Kidney (tissue), 14 donors: ENCODE data around the gene GARIN5A. TPM values are rescaled to one million over a fixed set of nuclear protein-coding genes. Genes with fewer than 3 reads are reported as not detected.

ENCODE experiments used
- DNase-seq, 5 donors: peaks; one replicate each; pipeline ENCODE4 v3.0.0-alpha.2; 2013 to 2020
- FAIRE-seq: peaks from 2 replicates; lab custom pipeline; 2012; peaks lifted over from hg19 to GRCh38; lab: Jason Lieb, UNC
- H3K27ac ChIP-seq, 2 donors: one replicate each; pipeline ENCODE4 v1.7.0; 2013; ENCODE audit warnings: low read depth in 2 of 2, low read length in 2 of 2, inconsistent platforms in 1 of 2
- H3K27me3 ChIP-seq: one replicate; pipeline ENCODE4 v1.7.1; 2013; ENCODE audit warnings: low read length, inconsistent platforms; ENCODE audit not compliant: control insufficient read depth, insufficient read depth
- H3K36me3 ChIP-seq, 3 donors: one replicate each; pipeline versions ENCODE4 v1.7.0 to v1.7.1; 2013; ENCODE audit warnings: low read length in 3 of 3, control low read depth in 1 of 3, inconsistent platforms in 1 of 3; ENCODE audit not compliant: insufficient read depth in 3 of 3, control insufficient read depth in 2 of 3
- H3K4me1 ChIP-seq, 3 donors: one replicate each; pipeline versions ENCODE4 v1.7.0 to v1.7.1; 2013; ENCODE audit warnings: low read length in 3 of 3, inconsistent platforms in 1 of 3, low read depth in 1 of 3; ENCODE audit not compliant: control insufficient read depth in 2 of 3, insufficient read depth in 2 of 3
- H3K4me3 ChIP-seq, 3 donors: one replicate each; pipeline versions ENCODE4 v1.7.0 to v1.8.1; 2013; ENCODE audit warnings: low read length in 3 of 3, control low read depth in 1 of 3, inconsistent platforms in 1 of 3
- H3K9ac ChIP-seq, 3 donors: one replicate each; pipeline versions ENCODE4 v1.7.0 to v1.7.1; 2013; ENCODE audit warnings: low read length in 3 of 3, control low read depth in 1 of 3, inconsistent platforms in 1 of 3
- H3K9me3 ChIP-seq, 3 donors: one replicate each; pipeline versions ENCODE4 v1.7.0 to v1.7.1; 2013; ENCODE audit warnings: low read length in 3 of 3, control low read depth in 1 of 3, inconsistent platforms in 1 of 3; ENCODE audit not compliant: control insufficient read depth in 2 of 3, insufficient read depth in 1 of 3
- intact Hi-C: fragments of 100-400 bp; cut with DNase I; formaldehyde crosslinking; loops from one replicate; pipeline ENCODE4 v1.11.1; 2022
- polyA plus RNA-seq: library from polyadenylated mRNA; stranded (reverse); fragments of 350-450 nt; fragmentation: Illumina TruSeq; extraction: RNeasy Lipid Tissue Mini Kit (QIAGEN cat#74804); gene quantifications from one replicate; pipeline ENCODE4 v1.2.3, GENCODE V29; 2014; ENCODE audit warnings: low read depth, low replicate concordance; ENCODE audit not compliant: insufficient read depth
- total RNA-seq: library from RNA; stranded (reverse); fragmentation: NEBNext Ultra II Directional; extraction: Animal tissue kit (Norgen Biotek cat#: 25700); gene quantifications from one replicate; pipeline ENCODE4 v1.2.1, GENCODE V29; 2021
- TF ChIP-seq, protein P1 (sequence below): IDR thresholded peaks from 3 replicates; pipeline ENCODE4 v1.5.1; 2012; ENCODE audit warnings: mild to moderate bottlenecking, moderate library complexity, borderline replicate concordance; ENCODE audit not compliant: insufficient read depth; ENCODE audit errors: extremely low read depth
- donor health status: control.
- donor health status: control.
- donor health status: control.
- donor health status: control.
- donor health status: control.
- donor health status: DM: yes; HTN: yes; CAD: no.
- donor health status: Normal renal cell carcinoma (clear cell type).

Gene GARIN5A
- total and polyA plus RNA-seq, 2 donors from 2014 or later = 2.0 to 9.0 TPM

DNA sequence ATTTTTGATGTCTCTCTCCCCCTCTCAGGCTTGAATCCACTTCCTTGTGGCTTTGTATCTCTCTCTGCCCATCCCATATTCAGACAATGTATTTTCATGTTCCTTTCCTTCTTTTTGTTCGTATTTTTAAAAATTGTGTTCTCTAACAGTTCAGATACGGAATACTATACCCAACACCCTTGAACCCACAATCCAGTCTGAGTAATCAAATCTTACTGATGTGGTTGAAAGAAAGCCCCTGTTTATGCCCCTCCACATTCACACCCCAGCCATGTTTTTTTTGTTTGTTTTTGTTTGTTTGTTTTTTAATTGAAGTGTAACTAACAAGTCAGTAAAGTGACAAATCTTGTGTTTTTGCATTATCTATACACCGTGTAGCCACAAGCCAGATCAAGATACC is 56.5 kb downstream of the GARIN5A start:
- FAIRE-seq = no peak
- no peaks in the 10 kb centered on the region for H3K36me3 ChIP-seq
- intact Hi-C loops = no loop called here
- DNase-seq = no peak
- no peak overlapping the region for H3K9ac ChIP-seq
- TF ChIP-seq, protein P1, sequence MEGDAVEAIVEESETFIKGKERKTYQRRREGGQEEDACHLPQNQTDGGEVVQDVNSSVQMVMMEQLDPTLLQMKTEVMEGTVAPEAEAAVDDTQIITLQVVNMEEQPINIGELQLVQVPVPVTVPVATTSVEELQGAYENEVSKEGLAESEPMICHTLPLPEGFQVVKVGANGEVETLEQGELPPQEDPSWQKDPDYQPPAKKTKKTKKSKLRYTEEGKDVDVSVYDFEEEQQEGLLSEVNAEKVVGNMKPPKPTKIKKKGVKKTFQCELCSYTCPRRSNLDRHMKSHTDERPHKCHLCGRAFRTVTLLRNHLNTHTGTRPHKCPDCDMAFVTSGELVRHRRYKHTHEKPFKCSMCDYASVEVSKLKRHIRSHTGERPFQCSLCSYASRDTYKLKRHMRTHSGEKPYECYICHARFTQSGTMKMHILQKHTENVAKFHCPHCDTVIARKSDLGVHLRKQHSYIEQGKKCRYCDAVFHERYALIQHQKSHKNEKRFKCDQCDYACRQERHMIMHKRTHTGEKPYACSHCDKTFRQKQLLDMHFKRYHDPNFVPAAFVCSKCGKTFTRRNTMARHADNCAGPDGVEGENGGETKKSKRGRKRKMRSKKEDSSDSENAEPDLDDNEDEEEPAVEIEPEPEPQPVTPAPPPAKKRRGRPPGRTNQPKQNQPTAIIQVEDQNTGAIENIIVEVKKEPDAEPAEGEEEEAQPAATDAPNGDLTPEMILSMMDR = no peak
- H3K27ac ChIP-seq = no peak overlapping the region
- H3K9me3 ChIP-seq = no peaks in the 10 kb centered on the region
- H3K4me1 ChIP-seq = no peaks in the 10 kb centered on the region
- peaks cover 5% of the 10 kb centered on the region for H3K27me3 ChIP-seq
- H3K4me3 ChIP-seq = no peak overlapping the region

DNA sequence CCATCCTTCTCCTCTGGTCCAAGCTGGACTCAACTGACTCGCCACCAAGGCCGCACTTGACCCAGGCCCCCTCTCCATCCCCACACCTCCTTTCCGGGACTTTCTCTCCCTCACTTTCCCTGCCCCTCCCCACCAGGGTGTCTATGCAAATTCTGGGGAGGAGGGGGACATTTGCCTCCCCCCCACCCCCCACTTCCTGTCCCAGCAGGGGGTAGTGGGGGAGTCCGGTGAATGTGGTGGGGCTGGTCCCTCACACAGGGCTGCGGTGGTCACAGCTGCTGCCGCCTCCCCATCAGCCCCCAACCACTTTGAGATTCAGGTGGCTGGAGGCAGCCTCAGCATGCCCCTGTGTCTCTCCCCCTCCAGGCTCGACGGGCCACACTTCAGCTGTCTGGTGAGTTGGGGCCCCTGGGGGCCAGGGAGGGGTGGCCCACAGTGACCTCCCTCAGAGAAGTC is 57.0 kb downstream of the GARIN5A start:
- FAIRE-seq (no peak), DNase-seq (peak in 1 of 5 donors; percentile 37)
- Histone ChIP-seq H3K27ac (no peak overlapping the region), H3K36me3 (no peaks in the 10 kb centered on the region), H3K4me1 (no peaks in the 10 kb centered on the region), H3K9me3 (no peaks in the 10 kb centered on the region), H3K27me3 (peaks cover 5% of the 10 kb centered on the region), H3K9ac (no peak overlapping the region), H3K4me3 (no peak overlapping the region)
- intact Hi-C loops = no loop called here
- TF ChIP-seq, protein P1 = no peak

DNA sequence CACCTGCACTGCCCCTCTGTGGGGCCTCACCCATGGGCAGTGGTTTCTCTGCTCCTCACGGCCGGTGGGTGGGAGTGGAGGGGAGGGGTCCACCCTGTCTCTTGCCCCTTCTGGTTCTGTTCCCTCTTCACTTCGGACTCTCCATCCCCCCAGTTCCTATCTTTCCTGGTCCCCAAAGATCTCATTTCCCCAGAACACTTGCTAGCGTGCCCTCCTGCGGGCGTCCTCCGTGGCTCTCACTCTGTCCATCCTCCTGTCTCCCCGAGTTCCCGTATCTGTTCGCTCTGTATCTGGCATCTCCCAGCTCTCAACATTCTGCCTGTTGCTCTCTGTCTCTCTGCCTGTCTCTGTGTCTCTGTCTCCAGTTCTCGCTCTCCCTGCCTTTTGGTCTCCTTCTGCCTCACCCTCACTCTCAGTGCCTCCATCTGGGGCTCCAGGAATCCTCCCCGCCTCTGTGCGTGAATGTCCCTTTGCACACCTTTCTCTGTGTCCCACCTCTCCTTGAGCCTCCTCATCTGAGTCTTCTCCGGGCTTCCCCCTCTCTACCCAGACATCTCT is 57.5 kb downstream of the GARIN5A start:
- Histone ChIP-seq H3K27ac (no peak overlapping the region), H3K4me3 (no peak overlapping the region), H3K4me1 (no peaks in the 10 kb centered on the region), H3K9ac (no peak overlapping the region), H3K36me3 (no peaks in the 10 kb centered on the region), H3K27me3 (peaks cover 5% of the 10 kb centered on the region), H3K9me3 (no peaks in the 10 kb centered on the region)
- DNase-seq (no peak), FAIRE-seq (no peak)
- intact Hi-C loops = no loop called here
- TF ChIP-seq, protein P1 = no peak
